ENCODE results near the gene TNRC6B. TPM values are rescaled to one million over a fixed set of nuclear protein-coding genes. Genes with fewer than 3 reads are reported as not detected.
"Not testable (repeated sequence)": the region's sequence is repeated elsewhere in the genome, so short reads cannot be mapped to it uniquely, and the experiment has no call there.

The TNRC6B gene
- total RNA-seq, 8 experiments from 2014 or later: 22.4 to 63.6 (median 29.1) TPM

GRCh38 chr22:40175611-40176244, 2.0 kb upstream of the TNRC6B start:
- peaks cover 13 to 20% of the 10 kb centered on the region in 2 donors for H3K4me1 ChIP-seq (replicated peaks in 1 of 2)
- peak in 2 of 8 experiments; percentile 8 to 12 for ATAC-seq (replicated peaks in 6 of 8)
- no peak overlapping the region for H3K4me3 ChIP-seq
- 8 to 91% (median 77%) methylated on average over 2 to 10 of the region's 12 CpGs; no CpG with 5 or more reads in 1 of the 10 experiments for WGBS, 10 experiments
- H3K27ac ChIP-seq: no peak overlapping the region
- in situ Hi-C loops (cut with MboI; ENCODE audit: low pct_unique_long_range_greater_than_20kb in 2 of 9, low sequenced_read_pairs in 9 of 9, unreplicated experiment in 9 of 9): no loop called here

- 0 to 10% (median 4%) methylated on average over 2 to 11 of the region's 14 CpGs for WGBS, 10 experiments
- Histone ChIP-seq H3K4me1 (replicated peaks in 1 of 2) (peaks cover 21 to 29% of the 10 kb centered on the region in 2 donors), H3K27ac (no peak overlapping the region), H3K4me3 (peak overlapping the region; percentile 51 to 77 (median 61))
- in situ Hi-C loops (cut with MboI; ENCODE audit: low pct_unique_long_range_greater_than_20kb in 2 of 9, low sequenced_read_pairs in 9 of 9, unreplicated experiment in 9 of 9): no loop called here
- ATAC-seq (replicated peaks in 6 of 8): peak in 7 of 8 experiments; percentile 2 to 13 (median 6)
Measured at GRCh38 chr22:40176921-40177737, 596 bp upstream of the TNRC6B start.

GRCh38 chr22:40178417-40179409, 988 bp downstream of the TNRC6B start:
- Histone ChIP-seq H3K4me3 (peak overlapping the region; percentile 51 to 77 (median 61)), H3K4me1 (replicated peaks in 1 of 2) (peaks cover 37 to 44% of the 10 kb centered on the region in 2 donors), H3K27ac (peak overlapping the region; percentile 87 to 89)
- peak in 7 of 8 experiments; percentile 4 to 67 (median 62) for ATAC-seq (replicated peaks in 6 of 8)
- WGBS, 10 experiments: 0 to 10% (median 1%) methylated on average over 2 to 15 of the region's 17 CpGs
- in situ Hi-C loops (cut with MboI; ENCODE audit: low pct_unique_long_range_greater_than_20kb in 2 of 9, low sequenced_read_pairs in 9 of 9, unreplicated experiment in 9 of 9): no loop called here

- ATAC-seq (replicated peaks in 6 of 8): no peak
- peak overlapping the region; percentile 87 to 89 for H3K27ac ChIP-seq
- H3K4me1 ChIP-seq (replicated peaks in 1 of 2): peaks cover 37 to 45% of the 10 kb centered on the region in 2 donors
- in situ Hi-C loops (cut with MboI; ENCODE audit: low pct_unique_long_range_greater_than_20kb in 2 of 9, low sequenced_read_pairs in 9 of 9, unreplicated experiment in 9 of 9): no loop called here
- peak overlapping the region; percentile 51 to 77 (median 61) for H3K4me3 ChIP-seq
- 0 to 14% (median 0%) methylated on average over 1 to 2 of the region's 2 CpGs; no CpG with 5 or more reads in 3 of the 10 experiments for WGBS, 10 experiments
Measured at GRCh38 chr22:40179526-40179925, 1.8 kb downstream of the TNRC6B start.

- ATAC-seq (replicated peaks in 6 of 8): no peak
- Histone ChIP-seq H3K27ac (peak overlapping the region; percentile 87 to 89), H3K4me3 (peak overlapping the region; percentile 51 to 77 (median 61)), H3K4me1 (replicated peaks in 1 of 2) (peaks cover 37 to 45% of the 10 kb centered on the region in 2 donors)
- WGBS, 10 experiments: 0 to 53% (median 18%) methylated on average over 2 to 4 of the region's 4 CpGs; no CpG with 5 or more reads in 2 of the 10 experiments
- in situ Hi-C loops (cut with MboI; ENCODE audit: low pct_unique_long_range_greater_than_20kb in 2 of 9, low sequenced_read_pairs in 9 of 9, unreplicated experiment in 9 of 9): no loop called here
Measured at GRCh38 chr22:40180403-40180802, 2.7 kb downstream of the TNRC6B start.

- Histone ChIP-seq H3K4me3 (peak overlapping the region in 2 of 5 donors; percentile 63 to 77), H3K27ac (no peak overlapping the region), H3K4me1 (replicated peaks in 1 of 2) (peaks cover 37 to 40% of the 10 kb centered on the region in 2 donors)
- in situ Hi-C loops (cut with MboI; ENCODE audit: low pct_unique_long_range_greater_than_20kb in 2 of 9, low sequenced_read_pairs in 9 of 9, unreplicated experiment in 9 of 9): no loop called here
- 0 to 100% (median 90%) methylated on average over 1 to 2 of the region's 3 CpGs; no CpG with 5 or more reads in 7 of the 10 experiments for WGBS, 10 experiments
- no peak for ATAC-seq (replicated peaks in 6 of 8)
Measured at GRCh38 chr22:40181323-40181722, 3.6 kb downstream of the TNRC6B start.

- in situ Hi-C loops (cut with MboI; ENCODE audit: low pct_unique_long_range_greater_than_20kb in 2 of 9, low sequenced_read_pairs in 9 of 9, unreplicated experiment in 9 of 9): no loop called here
- no peak for ATAC-seq (replicated peaks in 6 of 8)
- no peak overlapping the region for H3K4me3 ChIP-seq
- H3K4me1 ChIP-seq (replicated peaks in 1 of 2): peaks cover 30 to 32% of the 10 kb centered on the region in 2 donors
- no peak overlapping the region for H3K27ac ChIP-seq
- 0 to 100% (median 50%) methylated on average over 1 to 4 of the region's 4 CpGs; no CpG with 5 or more reads in 1 of the 10 experiments for WGBS, 10 experiments
Measured at GRCh38 chr22:40182231-40182835, 4.6 kb downstream of the TNRC6B start.

- peak; percentile 28 to 87 (median 70) for ATAC-seq (replicated peaks in 6 of 8)
Measured at GRCh38 chr22:40183029-40183581, 5.4 kb downstream of the TNRC6B start.

GRCh38 chr22:40183603-40184002, 5.9 kb downstream of the TNRC6B start:
- H3K4me1 ChIP-seq (replicated peaks in 1 of 2): peaks cover 29 to 32% of the 10 kb centered on the region in 2 donors
- H3K4me3 ChIP-seq; in situ Hi-C loops (cut with MboI; ENCODE audit: low pct_unique_long_range_greater_than_20kb in 2 of 9, low sequenced_read_pairs in 9 of 9, unreplicated experiment in 9 of 9); H3K27ac ChIP-seq; ATAC-seq (replicated peaks in 6 of 8): not testable (repeated sequence)
- 4 to 98% (median 86%) methylated on average over 1 to 13 of the region's 13 CpGs for WGBS, 10 experiments

More at GRCh38 chr22:40183029-40183581, 5.4 kb downstream of the TNRC6B start:
- peak overlapping the region; percentile 1 to 36 for H3K27ac ChIP-seq
- peaks cover 29 to 32% of the 10 kb centered on the region in 2 donors for H3K4me1 ChIP-seq (replicated peaks in 1 of 2)
- peak overlapping the region in 1 of 5 donors; percentile 6 for H3K4me3 ChIP-seq
- in situ Hi-C loops (cut with MboI; ENCODE audit: low pct_unique_long_range_greater_than_20kb in 2 of 9, low sequenced_read_pairs in 9 of 9, unreplicated experiment in 9 of 9): no loop called here
- WGBS, 10 experiments: 5 to 80% (median 33%) methylated on average over 1 to 7 of the region's 9 CpGs

- Histone ChIP-seq H3K4me1 (replicated peaks in 1 of 2) (peaks cover 14% of the 10 kb centered on the region in 2 donors), H3K4me3 (no peak overlapping the region), H3K27ac (no peak overlapping the region)
- WGBS, 10 experiments: 71 to 100% (median 95%) methylated on average over 1 to 7 of the region's 7 CpGs; no CpG with 5 or more reads in 2 of the 10 experiments
- in situ Hi-C loops (cut with MboI; ENCODE audit: low pct_unique_long_range_greater_than_20kb in 2 of 9, low sequenced_read_pairs in 9 of 9, unreplicated experiment in 9 of 9): no loop called here
- no peak for ATAC-seq (replicated peaks in 6 of 8)
Measured at GRCh38 chr22:40187389-40187788, 9.7 kb downstream of the TNRC6B start.

- Histone ChIP-seq H3K4me3 (no peak overlapping the region), H3K4me1 (replicated peaks in 1 of 2) (peaks cover 7 to 8% of the 10 kb centered on the region in 2 donors), H3K27ac (no peak overlapping the region)
- 0 to 88% (median 33%) methylated on average over 1 of the region's 1 CpG; no CpG with 5 or more reads in 3 of the 10 experiments for WGBS, 10 experiments
- in situ Hi-C loops (cut with MboI; ENCODE audit: low pct_unique_long_range_greater_than_20kb in 2 of 9, low sequenced_read_pairs in 9 of 9, unreplicated experiment in 9 of 9): no loop called here
- ATAC-seq (replicated peaks in 6 of 8): peak in 3 of 8 experiments; percentile 28 to 68 (median 48)
Measured at GRCh38 chr22:40189997-40190396, 12.3 kb downstream of the TNRC6B start.

All from motor neuron (in vitro differentiated cells).